DOHH2 (cell line): Measurements from ENCODE around the gene WDR27.

Experiments
- H3F3A ChIP-seq: fragments of 200-600 bp; sonication (generic), shearing (Covaris generic); 2 replicates; pipeline ENCODE4 v1.6.0; 2016; ENCODE audit warnings: antibody characterized with exemption, mild to moderate bottlenecking; ENCODE audit not compliant: control insufficient read depth, insufficient read depth
- H3K27ac ChIP-seq: fragments of 200-600 bp; sonication (generic); 2 replicates; pipeline ENCODE4 v1.5.1; 2014; ENCODE audit warnings: low read depth, mild to moderate bottlenecking, low read length, moderate library complexity
- H3K27me3 ChIP-seq: fragments of 200-600 bp; sonication (generic); 2 replicates; pipeline ENCODE4 v1.6.1; 2014; ENCODE audit warnings: mild to moderate bottlenecking, low read length, mixed read lengths; ENCODE audit not compliant: control insufficient read depth
- H3K36me3 ChIP-seq: fragments of 200-600 bp; sonication (generic); 2 replicates; pipeline ENCODE4 v1.6.1; 2014; ENCODE audit warnings: mild to moderate bottlenecking, low read length, moderate library complexity, mixed read lengths; ENCODE audit not compliant: control insufficient read depth
- H3K4me1 ChIP-seq: fragments of 200-600 bp; sonication (generic); 2 replicates; pipeline ENCODE4 v1.6.1; 2014; ENCODE audit warnings: mild to moderate bottlenecking, low read length, mixed read lengths; ENCODE audit not compliant: control insufficient read depth
- H3K4me2 ChIP-seq: fragments of 200-600 bp; sonication (generic); 2 replicates; pipeline ENCODE4 v1.6.0; 2014; ENCODE audit warnings: mild to moderate bottlenecking, low read length, moderate library complexity
- H3K4me3 ChIP-seq: fragments of 200-600 bp; sonication (generic); 2 replicates; pipeline ENCODE4 v1.5.1; 2014; ENCODE audit warnings: mild to moderate bottlenecking, low read length, mixed read lengths
- H3K79me2 ChIP-seq: fragments of 200-600 bp; sonication (generic); 2 replicates; pipeline ENCODE4 v1.6.1; 2014; ENCODE audit warnings: mild to moderate bottlenecking, low read length, mixed read lengths; ENCODE audit not compliant: control insufficient read depth
- H3K9me2 ChIP-seq: fragments of 200-600 bp; sonication (generic); replicated peaks from 2 replicates; pipeline ENCODE4 v1.6.1; 2014; ENCODE audit warnings: mild to moderate bottlenecking, low read length, mixed read lengths; ENCODE audit not compliant: control insufficient read depth
- H3K9me3 ChIP-seq: fragments of 200-600 bp; sonication (generic); 2 replicates; pipeline ENCODE4 v1.6.1; 2014; ENCODE audit warnings: antibody characterized with exemption, low read length, mixed read lengths; ENCODE audit not compliant: control insufficient read depth, insufficient read depth
- H4K20me1 ChIP-seq: fragments of 200-600 bp; sonication (generic); 2 replicates; pipeline ENCODE4 v1.6.0; 2014; ENCODE audit warnings: low read depth, mild to moderate bottlenecking, antibody characterized with exemption, low read length, moderate library complexity; ENCODE audit not compliant: control insufficient read depth, insufficient read depth
- EZH2phosphoT487 ChIP-seq: fragments of 200-600 bp; sonication (generic); IDR thresholded peaks from 2 replicates; pipeline ENCODE4 v1.6.1; 2017; ENCODE audit warnings: borderline replicate concordance, mild to moderate bottlenecking, antibody characterized with exemption, low read length, moderate library complexity, mixed read lengths
- TF ChIP-seq, protein P1 (sequence below): fragments of 200-600 bp; sonication (generic); IDR thresholded peaks from one replicate; pipeline ENCODE4 v1.5.1; 2014; ENCODE audit warnings: antibody characterized with exemption, mild to moderate bottlenecking, low read depth, low read length; ENCODE audit not compliant: poor library complexity, severe bottlenecking

WDR27 gene

DNA sequence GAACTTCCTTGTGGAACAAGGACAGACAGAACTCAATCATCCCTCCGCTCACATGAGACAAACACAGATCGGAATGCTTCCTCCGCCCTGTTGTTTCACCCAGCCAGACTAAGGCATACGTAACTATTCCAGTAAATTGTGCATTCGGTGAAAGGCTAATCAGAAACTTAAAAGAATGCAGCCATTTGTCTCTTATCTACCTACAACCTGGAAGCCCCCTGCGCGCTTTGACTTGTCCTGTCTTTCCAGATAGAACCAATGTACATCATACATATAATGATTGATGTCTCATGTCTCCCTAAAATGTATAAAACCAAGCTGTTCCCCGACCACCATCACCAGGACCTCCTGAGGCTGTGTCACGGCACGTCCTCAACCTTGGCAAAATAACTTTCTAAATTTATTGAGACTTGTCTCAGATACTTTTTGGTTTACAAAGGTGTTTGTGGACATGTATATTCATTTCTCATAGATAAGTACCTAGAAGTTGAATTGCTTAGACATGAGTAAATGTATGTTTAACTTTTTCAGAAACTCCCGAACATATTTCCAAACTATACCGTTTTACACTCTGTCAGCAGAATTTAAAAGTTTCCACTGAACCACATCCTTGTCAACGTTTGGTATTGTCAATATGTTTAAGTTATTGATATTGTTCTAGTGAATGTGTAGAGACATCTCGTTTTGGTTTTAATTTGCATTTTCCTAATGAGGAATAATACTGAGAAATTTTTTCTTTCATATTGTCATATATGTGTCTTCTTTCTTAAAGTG lies 250.6 kb downstream of the WDR27 start:
- no peaks in the 10 kb centered on the region for H3K79me2 ChIP-seq
- no peaks in the 10 kb centered on the region for H3K27me3 ChIP-seq
- no peaks in the 10 kb centered on the region for H3K36me3 ChIP-seq
- H3K27ac ChIP-seq, result no peak overlapping the region
- no peak for TF ChIP-seq EZH2phosphoT487
- TF ChIP-seq, protein P1, sequence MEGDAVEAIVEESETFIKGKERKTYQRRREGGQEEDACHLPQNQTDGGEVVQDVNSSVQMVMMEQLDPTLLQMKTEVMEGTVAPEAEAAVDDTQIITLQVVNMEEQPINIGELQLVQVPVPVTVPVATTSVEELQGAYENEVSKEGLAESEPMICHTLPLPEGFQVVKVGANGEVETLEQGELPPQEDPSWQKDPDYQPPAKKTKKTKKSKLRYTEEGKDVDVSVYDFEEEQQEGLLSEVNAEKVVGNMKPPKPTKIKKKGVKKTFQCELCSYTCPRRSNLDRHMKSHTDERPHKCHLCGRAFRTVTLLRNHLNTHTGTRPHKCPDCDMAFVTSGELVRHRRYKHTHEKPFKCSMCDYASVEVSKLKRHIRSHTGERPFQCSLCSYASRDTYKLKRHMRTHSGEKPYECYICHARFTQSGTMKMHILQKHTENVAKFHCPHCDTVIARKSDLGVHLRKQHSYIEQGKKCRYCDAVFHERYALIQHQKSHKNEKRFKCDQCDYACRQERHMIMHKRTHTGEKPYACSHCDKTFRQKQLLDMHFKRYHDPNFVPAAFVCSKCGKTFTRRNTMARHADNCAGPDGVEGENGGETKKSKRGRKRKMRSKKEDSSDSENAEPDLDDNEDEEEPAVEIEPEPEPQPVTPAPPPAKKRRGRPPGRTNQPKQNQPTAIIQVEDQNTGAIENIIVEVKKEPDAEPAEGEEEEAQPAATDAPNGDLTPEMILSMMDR, result no peak
- H3K9me2 ChIP-seq, result no peaks in the 10 kb centered on the region
- no peaks in the 10 kb centered on the region for H3F3A ChIP-seq
- no peaks in the 10 kb centered on the region for H3K4me1 ChIP-seq
- H3K4me3 ChIP-seq, result no peak overlapping the region
- no peaks in the 10 kb centered on the region for H4K20me1 ChIP-seq
- H3K9me3 ChIP-seq, result no peaks in the 10 kb centered on the region
- H3K4me2 ChIP-seq, result no peak overlapping the region

DNA sequence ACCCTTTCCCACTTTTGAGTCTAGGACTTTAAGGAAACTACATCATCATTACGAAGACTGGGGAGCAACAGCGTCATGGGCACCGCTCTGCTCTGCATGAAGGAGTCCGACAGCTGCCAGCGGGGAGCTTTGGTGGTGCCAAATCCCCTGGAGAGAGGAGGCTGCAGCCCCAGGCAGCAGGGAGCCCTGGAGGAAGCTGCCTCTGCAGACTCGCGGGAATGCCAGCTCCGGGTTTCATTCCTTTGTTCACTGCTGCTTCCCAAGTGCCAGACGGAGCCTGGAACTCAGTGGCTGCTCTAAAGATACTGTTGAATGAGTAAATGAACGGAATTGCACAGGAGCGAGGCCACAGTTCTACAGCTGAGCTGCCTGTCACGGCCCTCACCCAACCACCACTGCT lies 251.7 kb downstream of the WDR27 start:
- H3K4me1 ChIP-seq, result no peaks in the 10 kb centered on the region
- no peaks in the 10 kb centered on the region for H4K20me1 ChIP-seq
- no peak overlapping the region for H3K27ac ChIP-seq
- H3F3A ChIP-seq, result no peaks in the 10 kb centered on the region
- no peak overlapping the region for H3K4me2 ChIP-seq
- H3K9me3 ChIP-seq, result no peaks in the 10 kb centered on the region
- no peaks in the 10 kb centered on the region for H3K9me2 ChIP-seq
- TF ChIP-seq, protein P1, result no peak
- TF ChIP-seq EZH2phosphoT487, result no peak
- H3K79me2 ChIP-seq, result no peaks in the 10 kb centered on the region
- no peaks in the 10 kb centered on the region for H3K27me3 ChIP-seq
- H3K36me3 ChIP-seq, result no peaks in the 10 kb centered on the region
- H3K4me3 ChIP-seq, result no peak overlapping the region

DNA sequence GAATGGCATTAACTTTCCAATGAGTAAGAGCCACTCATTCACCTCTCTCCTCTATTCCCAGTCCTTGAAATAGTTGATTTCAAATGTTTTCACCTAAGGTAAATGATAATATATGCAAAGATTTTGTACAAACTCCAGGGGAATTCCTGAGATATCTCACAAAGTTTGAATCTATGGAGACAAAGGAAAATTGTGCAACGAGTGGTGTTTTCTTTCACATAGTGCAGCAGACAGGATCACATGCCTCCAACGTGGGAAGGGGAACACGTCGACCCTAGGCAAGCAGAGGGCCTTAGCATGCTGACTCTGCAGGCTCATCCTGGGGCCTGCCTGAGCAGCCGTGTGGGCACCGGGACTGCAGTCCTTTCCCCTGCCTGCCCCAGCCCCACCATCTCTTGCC lies 252.6 kb downstream of the WDR27 start:
- H3K9me3 ChIP-seq, result no peaks in the 10 kb centered on the region
- H3K4me2 ChIP-seq, result no peak overlapping the region
- no peak overlapping the region for H3K27ac ChIP-seq
- no peaks in the 10 kb centered on the region for H3K9me2 ChIP-seq
- no peaks in the 10 kb centered on the region for H3K79me2 ChIP-seq
- no peak for TF ChIP-seq EZH2phosphoT487
- TF ChIP-seq, protein P1, result no peak
- no peak overlapping the region for H3K4me3 ChIP-seq
- no peaks in the 10 kb centered on the region for H4K20me1 ChIP-seq
- H3K36me3 ChIP-seq, result no peaks in the 10 kb centered on the region
- no peaks in the 10 kb centered on the region for H3K4me1 ChIP-seq
- no peaks in the 10 kb centered on the region for H3F3A ChIP-seq
- H3K27me3 ChIP-seq, result no peaks in the 10 kb centered on the region
